Measurements from ENCODE around the gene STARD3.
A peak's percentile ranks its signal among the peaks of the same experiment; 100 is the strongest.

Gene STARD3

GRCh38 chr17:39671651-39672521, 34.9 kb downstream of the STARD3 start:
- Histone ChIP-seq H3K4me2 (ENCODE audit: low read depth, low read length, poor library complexity, severe bottlenecking) (no peak overlapping the region), H3K4me3 (ENCODE audit: low read length, poor library complexity, severe bottlenecking) (no peak overlapping the region), H3K79me2 (ENCODE audit: insufficient read depth, low read length) (no peaks in the 10 kb centered on the region), H3K4me1 (ENCODE audit: insufficient read depth, low read length, poor library complexity, severe bottlenecking) (no peaks in the 10 kb centered on the region), H3K36me3 (ENCODE audit: insufficient read depth, low read length) (no peaks in the 10 kb centered on the region), H2AFZ (ENCODE audit: low read length) (no peak overlapping the region), H3K9me3 (ENCODE audit: insufficient read depth, low read depth, low read length) (no peaks in the 10 kb centered on the region), H3K9me2 (replicated peaks; ENCODE audit: low read depth, low read length) (no peaks in the 10 kb centered on the region), H3F3A (ENCODE audit: low read depth) (no peaks in the 10 kb centered on the region), H4K20me1 (ENCODE audit: insufficient read depth, low read length, poor library complexity, severe bottlenecking) (no peaks in the 10 kb centered on the region), H3K9ac (ENCODE audit: low read depth, low read length, poor library complexity, severe bottlenecking) (no peak overlapping the region), H3K27me3 (ENCODE audit: insufficient read depth, low read length, poor library complexity, severe bottlenecking) (no peaks in the 10 kb centered on the region)
- no peak for TF ChIP-seq EZH2phosphoT487 (IDR thresholded peaks at IDR 0.05; ENCODE audit: borderline replicate concordance)
- peak; percentile 68 for TF ChIP-seq CTCF (conservative IDR thresholded peaks at IDR 0.05; ENCODE audit: low read length)

- Histone ChIP-seq H3K9ac (ENCODE audit: low read depth, low read length, poor library complexity, severe bottlenecking) (no peak overlapping the region), H3K9me2 (replicated peaks; ENCODE audit: low read depth, low read length) (no peaks in the 10 kb centered on the region), H3K79me2 (ENCODE audit: insufficient read depth, low read length) (no peaks in the 10 kb centered on the region), H3K4me1 (ENCODE audit: insufficient read depth, low read length, poor library complexity, severe bottlenecking) (no peaks in the 10 kb centered on the region), H3K9me3 (ENCODE audit: insufficient read depth, low read depth, low read length) (no peaks in the 10 kb centered on the region), H3K27me3 (ENCODE audit: insufficient read depth, low read length, poor library complexity, severe bottlenecking) (no peaks in the 10 kb centered on the region), H3K4me2 (ENCODE audit: low read depth, low read length, poor library complexity, severe bottlenecking) (no peak overlapping the region), H3K36me3 (ENCODE audit: insufficient read depth, low read length) (no peaks in the 10 kb centered on the region), H4K20me1 (ENCODE audit: insufficient read depth, low read length, poor library complexity, severe bottlenecking) (no peaks in the 10 kb centered on the region), H3F3A (ENCODE audit: low read depth) (no peaks in the 10 kb centered on the region), H2AFZ (ENCODE audit: low read length) (no peak overlapping the region), H3K4me3 (ENCODE audit: low read length, poor library complexity, severe bottlenecking) (no peak overlapping the region)
- no peak for TF ChIP-seq EZH2phosphoT487 (IDR thresholded peaks at IDR 0.05; ENCODE audit: borderline replicate concordance)
- 0 out of 2 replicates have a peak, but pooled peaks have one; percentile 4 for TF ChIP-seq CTCF (conservative IDR thresholded peaks at IDR 0.05; ENCODE audit: low read length)
Measured at GRCh38 chr17:39672522-39673334, 35.8 kb downstream of the STARD3 start.

- Histone ChIP-seq H3F3A (ENCODE audit: low read depth) (no peaks in the 10 kb centered on the region), H3K4me1 (ENCODE audit: insufficient read depth, low read length, poor library complexity, severe bottlenecking) (no peaks in the 10 kb centered on the region), H3K9ac (ENCODE audit: low read depth, low read length, poor library complexity, severe bottlenecking) (no peak overlapping the region), H3K4me3 (ENCODE audit: low read length, poor library complexity, severe bottlenecking) (no peak overlapping the region), H4K20me1 (ENCODE audit: insufficient read depth, low read length, poor library complexity, severe bottlenecking) (no peaks in the 10 kb centered on the region), H3K4me2 (ENCODE audit: low read depth, low read length, poor library complexity, severe bottlenecking) (no peak overlapping the region), H3K9me3 (ENCODE audit: insufficient read depth, low read depth, low read length) (no peaks in the 10 kb centered on the region), H3K27me3 (ENCODE audit: insufficient read depth, low read length, poor library complexity, severe bottlenecking) (no peaks in the 10 kb centered on the region), H3K79me2 (ENCODE audit: insufficient read depth, low read length) (no peaks in the 10 kb centered on the region), H3K36me3 (ENCODE audit: insufficient read depth, low read length) (no peaks in the 10 kb centered on the region), H2AFZ (ENCODE audit: low read length) (no peak overlapping the region), H3K9me2 (replicated peaks; ENCODE audit: low read depth, low read length) (no peaks in the 10 kb centered on the region)
- TF ChIP-seq CTCF (conservative IDR thresholded peaks at IDR 0.05; ENCODE audit: low read length) = no peak
- TF ChIP-seq EZH2phosphoT487 (IDR thresholded peaks at IDR 0.05; ENCODE audit: borderline replicate concordance) = no peak
Measured at GRCh38 chr17:39673335-39674081, 36.6 kb downstream of the STARD3 start.
